ENCODE results near the gene GNAI1. TPM values are rescaled to one million over a fixed set of nuclear protein-coding genes. Genes with fewer than 3 reads are reported as not detected.
"Not testable (repeated sequence)": the region's sequence is repeated elsewhere in the genome, so short reads cannot be mapped to it uniquely, and the experiment has no call there.

The GNAI1 gene
- total and polyA plus RNA-seq, 4 donors: 66.3 to 155 (median 104) TPM

DNA sequence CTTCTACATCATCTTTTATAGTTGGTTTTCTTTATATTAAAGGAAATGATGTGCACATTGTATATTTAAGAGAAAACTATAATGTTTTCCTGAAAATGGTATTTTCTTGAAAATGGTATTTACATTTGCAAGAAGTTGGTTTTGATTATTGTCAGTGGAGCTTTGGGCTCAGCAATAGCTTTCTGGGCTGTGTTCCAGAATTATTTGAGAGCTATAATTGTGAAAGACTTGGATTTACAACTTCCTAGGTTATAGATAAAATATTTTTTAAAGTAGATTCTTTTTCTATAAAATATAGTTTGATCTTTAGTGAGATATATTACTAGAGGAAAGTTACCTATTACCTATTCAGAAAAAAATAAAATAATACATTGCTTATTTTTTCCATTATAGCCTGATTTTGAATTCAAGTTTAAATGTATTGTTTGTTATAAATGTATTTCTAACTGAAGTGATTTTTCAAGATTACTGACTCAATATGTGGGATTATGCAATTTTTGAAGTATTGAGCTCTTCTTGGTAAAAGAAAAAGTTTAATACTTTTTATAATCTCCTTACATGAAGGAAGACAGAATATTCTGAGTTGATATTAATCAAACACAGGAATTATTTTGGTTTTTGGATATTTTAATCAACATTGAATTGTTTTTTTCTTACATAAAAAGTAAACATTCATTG, 20.2 kb downstream of the GNAI1 start:
- no peaks in the 10 kb centered on the region for H3K4me1 ChIP-seq (ENCODE audit: control insufficient read depth, insufficient read depth, low read length)
- H3K36me3 ChIP-seq (ENCODE audit: control insufficient read depth, insufficient read depth, low read length): no peaks in the 10 kb centered on the region
- no peak overlapping the region for H3K4me3 ChIP-seq (ENCODE audit: low read depth, low read length)
- H3K9me3 ChIP-seq (ENCODE audit: control insufficient read depth, insufficient read depth, low read length): no peaks in the 10 kb centered on the region
- no peak overlapping the region for H3K27ac ChIP-seq (ENCODE audit: low read depth, low read length)
- H3K27me3 ChIP-seq (ENCODE audit: control insufficient read depth, insufficient read depth, low read length): no peaks in the 10 kb centered on the region
- peak in 2 of 6 donors; percentile 20 to 44 for DNase-seq (ENCODE audit: low read depth in 4 of 6, low spot score in 6 of 6)

GRCh38 chr7:80155374-80155773, 20.7 kb downstream of the GNAI1 start:
- Histone ChIP-seq H3K9me3 (ENCODE audit: control insufficient read depth, insufficient read depth, low read length) (no peaks in the 10 kb centered on the region), H3K27ac (ENCODE audit: low read depth, low read length) (no peak overlapping the region), H3K27me3 (ENCODE audit: control insufficient read depth, insufficient read depth, low read length) (no peaks in the 10 kb centered on the region), H3K36me3 (ENCODE audit: control insufficient read depth, insufficient read depth, low read length) (no peaks in the 10 kb centered on the region), H3K4me3 (ENCODE audit: low read depth, low read length) (no peak overlapping the region), H3K4me1 (ENCODE audit: control insufficient read depth, insufficient read depth, low read length) (no peaks in the 10 kb centered on the region)
- DNase-seq (ENCODE audit: low read depth in 4 of 6, low spot score in 6 of 6): no peak
- no CpG with 5 or more reads among the region's 1 CpG for WGBS (ENCODE audit: insufficient coverage)

DNA sequence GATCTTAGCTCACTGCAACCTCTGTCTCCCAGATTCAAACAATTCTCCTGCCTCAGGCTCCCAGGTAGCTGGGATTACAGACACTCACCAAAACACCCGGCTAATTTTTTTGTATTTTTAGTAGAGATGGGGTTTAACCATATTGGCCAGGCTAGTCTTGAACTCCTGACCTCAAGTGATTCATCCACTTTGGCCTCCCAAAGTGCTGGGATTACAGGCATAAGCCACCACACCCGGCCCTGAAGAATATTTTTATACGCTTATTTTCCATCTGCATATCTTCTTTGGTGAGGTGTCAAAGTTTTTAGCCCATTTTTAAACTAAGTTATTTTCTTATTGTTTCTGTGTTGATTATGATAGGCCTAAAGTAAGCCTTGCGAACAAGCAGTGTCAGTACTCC, 23.1 kb downstream of the GNAI1 start:
- not testable (repeated sequence) for H3K36me3 ChIP-seq (ENCODE audit: control insufficient read depth, insufficient read depth, low read length); H3K27me3 ChIP-seq (ENCODE audit: control insufficient read depth, insufficient read depth, low read length); H3K4me1 ChIP-seq (ENCODE audit: control insufficient read depth, insufficient read depth, low read length); DNase-seq (ENCODE audit: low read depth in 4 of 6, low spot score in 6 of 6); H3K9me3 ChIP-seq (ENCODE audit: control insufficient read depth, insufficient read depth, low read length); H3K27ac ChIP-seq (ENCODE audit: low read depth, low read length); H3K4me3 ChIP-seq (ENCODE audit: low read depth, low read length)
- WGBS (ENCODE audit: insufficient coverage): no CpG with 5 or more reads among the region's 4 CpGs

GRCh38 chr7:80159802-80160201, 25.2 kb downstream of the GNAI1 start:
- no peak for DNase-seq (ENCODE audit: low read depth in 4 of 6, low spot score in 6 of 6)
- WGBS (ENCODE audit: insufficient coverage): no CpG with 5 or more reads among the region's 3 CpGs
- no peaks in the 10 kb centered on the region for H3K36me3 ChIP-seq (ENCODE audit: control insufficient read depth, insufficient read depth, low read length)
- no peak overlapping the region for H3K27ac ChIP-seq (ENCODE audit: low read depth, low read length)
- no peaks in the 10 kb centered on the region for H3K4me1 ChIP-seq (ENCODE audit: control insufficient read depth, insufficient read depth, low read length)
- no peaks in the 10 kb centered on the region for H3K9me3 ChIP-seq (ENCODE audit: control insufficient read depth, insufficient read depth, low read length)
- H3K27me3 ChIP-seq (ENCODE audit: control insufficient read depth, insufficient read depth, low read length): no peaks in the 10 kb centered on the region
- H3K4me3 ChIP-seq (ENCODE audit: low read depth, low read length): no peak overlapping the region

GRCh38 chr7:80161466-80161865, 26.8 kb downstream of the GNAI1 start:
- H3K36me3 ChIP-seq (ENCODE audit: control insufficient read depth, insufficient read depth, low read length): no peaks in the 10 kb centered on the region
- no peak for DNase-seq (ENCODE audit: low read depth in 4 of 6, low spot score in 6 of 6)
- H3K27me3 ChIP-seq (ENCODE audit: control insufficient read depth, insufficient read depth, low read length): no peaks in the 10 kb centered on the region
- H3K27ac ChIP-seq (ENCODE audit: low read depth, low read length): no peak overlapping the region
- H3K4me1 ChIP-seq (ENCODE audit: control insufficient read depth, insufficient read depth, low read length): no peaks in the 10 kb centered on the region
- H3K4me3 ChIP-seq (ENCODE audit: low read depth, low read length): no peak overlapping the region
- WGBS (ENCODE audit: insufficient coverage): no CpG with 5 or more reads among the region's 1 CpG
- no peaks in the 10 kb centered on the region for H3K9me3 ChIP-seq (ENCODE audit: control insufficient read depth, insufficient read depth, low read length)

DNA sequence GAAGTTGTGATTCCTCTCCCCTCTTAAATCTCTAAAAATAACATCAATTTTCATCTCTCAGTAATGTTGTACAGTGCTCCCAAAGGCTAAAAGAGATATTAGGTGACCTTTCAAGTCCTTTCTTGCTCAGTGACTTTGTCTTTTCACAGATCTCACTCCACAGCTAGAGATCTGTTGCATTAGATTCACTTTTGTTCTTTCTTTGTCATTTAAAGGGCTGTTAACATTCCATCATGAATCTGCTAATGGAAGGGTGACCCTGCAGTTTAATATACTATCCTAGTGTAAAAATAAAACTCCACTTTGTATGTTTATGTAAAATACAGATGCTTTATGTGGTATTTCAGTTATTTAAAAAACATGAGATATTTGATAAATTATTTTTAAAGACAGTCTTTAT, 30.5 kb downstream of the GNAI1 start:
- H3K27me3 ChIP-seq (ENCODE audit: control insufficient read depth, insufficient read depth, low read length): no peaks in the 10 kb centered on the region
- no peak for DNase-seq (ENCODE audit: low read depth in 4 of 6, low spot score in 6 of 6)
- no peaks in the 10 kb centered on the region for H3K4me1 ChIP-seq (ENCODE audit: control insufficient read depth, insufficient read depth, low read length)

GRCh38 chr7:80170445-80170844, 35.8 kb downstream of the GNAI1 start:
- no peaks in the 10 kb centered on the region for H3K27me3 ChIP-seq (ENCODE audit: control insufficient read depth, insufficient read depth, low read length)
- no peak for DNase-seq (ENCODE audit: low read depth in 4 of 6, low spot score in 6 of 6)
- H3K9me3 ChIP-seq (ENCODE audit: control insufficient read depth, insufficient read depth, low read length): no peaks in the 10 kb centered on the region
- no peak overlapping the region for H3K27ac ChIP-seq (ENCODE audit: low read depth, low read length)
- WGBS (ENCODE audit: insufficient coverage): 100% methylated on average over 1 of the region's 2 CpGs
- no peaks in the 10 kb centered on the region for H3K4me1 ChIP-seq (ENCODE audit: control insufficient read depth, insufficient read depth, low read length)
- H3K36me3 ChIP-seq (ENCODE audit: control insufficient read depth, insufficient read depth, low read length): no peaks in the 10 kb centered on the region
- no peak overlapping the region for H3K4me3 ChIP-seq (ENCODE audit: low read depth, low read length)

More for the DNA sequence above, 30.5 kb downstream of the GNAI1 start:
- H3K9me3 ChIP-seq (ENCODE audit: control insufficient read depth, insufficient read depth, low read length): no peaks in the 10 kb centered on the region
- H3K27ac ChIP-seq (ENCODE audit: low read depth, low read length): no peak overlapping the region
- no peaks in the 10 kb centered on the region for H3K36me3 ChIP-seq (ENCODE audit: control insufficient read depth, insufficient read depth, low read length)
- no peak overlapping the region for H3K4me3 ChIP-seq (ENCODE audit: low read depth, low read length)

- H3K4me1 ChIP-seq (ENCODE audit: control insufficient read depth, insufficient read depth, low read length): no peaks in the 10 kb centered on the region
- no peak overlapping the region for H3K4me3 ChIP-seq (ENCODE audit: low read depth, low read length)
- no peaks in the 10 kb centered on the region for H3K27me3 ChIP-seq (ENCODE audit: control insufficient read depth, insufficient read depth, low read length)
- H3K36me3 ChIP-seq (ENCODE audit: control insufficient read depth, insufficient read depth, low read length): no peaks in the 10 kb centered on the region
- 86% methylated on average over 3 of the region's 4 CpGs for WGBS (ENCODE audit: insufficient coverage)
- no peak overlapping the region for H3K27ac ChIP-seq (ENCODE audit: low read depth, low read length)
- no peaks in the 10 kb centered on the region for H3K9me3 ChIP-seq (ENCODE audit: control insufficient read depth, insufficient read depth, low read length)
- DNase-seq (ENCODE audit: low read depth in 4 of 6, low spot score in 6 of 6): no peak
Observed at GRCh38 chr7:80172387-80172786, 37.8 kb downstream of the GNAI1 start.

DNA sequence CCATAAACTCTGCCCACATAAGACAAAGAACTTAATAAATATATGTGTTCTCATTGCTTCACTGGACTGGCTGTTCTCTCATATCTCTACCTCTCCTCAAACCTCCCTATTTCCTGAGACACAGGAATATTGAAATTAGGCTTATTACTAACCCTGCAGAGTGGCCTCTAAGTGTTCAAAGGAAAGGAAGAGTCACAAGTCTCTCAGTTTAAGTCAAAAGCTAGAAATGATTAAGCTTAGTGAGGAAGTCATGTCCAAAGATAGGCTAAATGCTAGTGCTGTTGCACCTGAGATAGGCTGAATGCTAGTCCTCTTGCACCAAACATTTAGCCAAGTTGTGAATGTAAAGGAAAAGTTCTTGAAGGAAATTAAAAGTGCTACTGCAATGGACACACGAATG, 41.1 kb downstream of the GNAI1 start:
- no peaks in the 10 kb centered on the region for H3K4me1 ChIP-seq (ENCODE audit: control insufficient read depth, insufficient read depth, low read length)
- H3K9me3 ChIP-seq (ENCODE audit: control insufficient read depth, insufficient read depth, low read length): no peaks in the 10 kb centered on the region
- no peak overlapping the region for H3K4me3 ChIP-seq (ENCODE audit: low read depth, low read length)
- no peak overlapping the region for H3K27ac ChIP-seq (ENCODE audit: low read depth, low read length)
- DNase-seq (ENCODE audit: low read depth in 4 of 6, low spot score in 6 of 6): no peak
- no CpG with 5 or more reads among the region's 1 CpG for WGBS (ENCODE audit: insufficient coverage)
- H3K27me3 ChIP-seq (ENCODE audit: control insufficient read depth, insufficient read depth, low read length): no peaks in the 10 kb centered on the region
- no peaks in the 10 kb centered on the region for H3K36me3 ChIP-seq (ENCODE audit: control insufficient read depth, insufficient read depth, low read length)

- Histone ChIP-seq H3K27me3 (ENCODE audit: control insufficient read depth, insufficient read depth, low read length) (no peaks in the 10 kb centered on the region), H3K27ac (ENCODE audit: low read depth, low read length) (no peak overlapping the region), H3K36me3 (ENCODE audit: control insufficient read depth, insufficient read depth, low read length) (no peaks in the 10 kb centered on the region), H3K4me1 (ENCODE audit: control insufficient read depth, insufficient read depth, low read length) (peaks cover 10% of the 10 kb centered on the region), H3K4me3 (ENCODE audit: low read depth, low read length) (no peak overlapping the region), H3K9me3 (ENCODE audit: control insufficient read depth, insufficient read depth, low read length) (no peaks in the 10 kb centered on the region)
- 83% methylated on average over 1 of the region's 4 CpGs for WGBS (ENCODE audit: insufficient coverage)
- no peak for DNase-seq (ENCODE audit: low read depth in 4 of 6, low spot score in 6 of 6)
Observed at GRCh38 chr7:80181411-80181810, 46.8 kb downstream of the GNAI1 start.
